Measurements from ENCODE around the gene ADPGK. TPM values are rescaled to one million over a fixed set of nuclear protein-coding genes. Genes with fewer than 3 reads are reported as not detected.
A peak's percentile ranks its signal among the peaks of the same experiment; 100 is the strongest.

The ADPGK gene
- total and polyA plus RNA-seq, 3 experiments from 2014 or later, result 57.8 to 76.1 (median 67.5) TPM

DNA sequence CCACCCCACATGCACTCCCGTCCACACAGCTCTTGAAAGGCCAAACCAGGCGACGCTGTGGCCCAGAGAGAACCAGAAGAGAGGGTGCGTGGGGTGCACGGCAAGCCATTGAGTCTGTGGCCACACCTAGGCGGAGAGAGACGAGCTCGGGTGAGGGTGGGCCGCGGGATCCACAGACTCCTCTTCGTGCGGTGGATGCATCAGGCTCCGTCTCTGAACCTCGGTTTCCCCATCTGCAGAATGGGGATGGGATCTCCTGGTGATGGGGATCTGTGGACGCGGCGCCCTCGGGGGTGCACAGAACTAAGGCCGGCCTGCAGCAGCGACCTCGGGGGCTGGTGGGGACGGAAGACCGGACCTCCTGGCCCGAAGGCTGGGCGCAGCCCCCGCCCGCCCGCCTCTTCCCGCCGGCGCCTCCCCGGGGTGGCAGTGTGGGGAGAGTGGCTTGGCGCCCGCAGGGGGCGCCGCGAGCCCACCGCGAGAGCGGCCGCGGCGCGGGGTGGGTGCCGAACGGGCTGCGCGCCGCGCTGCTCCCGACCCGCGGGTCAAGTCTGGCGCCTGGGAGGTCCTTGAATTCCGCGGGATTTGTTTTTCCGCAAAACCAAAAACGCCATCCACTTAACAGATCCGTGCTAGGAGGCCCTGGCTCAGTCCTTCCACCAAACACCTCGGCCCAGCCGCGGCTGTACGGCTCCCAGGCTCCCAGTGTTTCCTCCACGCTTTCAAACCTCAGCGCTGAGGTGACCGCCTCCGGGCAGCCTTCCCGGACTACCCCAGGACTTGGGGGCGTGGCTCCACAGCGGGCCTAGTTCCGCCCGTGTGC, 13.2 kb upstream of the ADPGK start:
- Histone ChIP-seq H3K4me1 (ENCODE audit: insufficient read depth, low read length) (peaks cover 8% of the 10 kb centered on the region), H3K27me3 (ENCODE audit: insufficient read depth, low read length, poor library complexity, severe bottlenecking) (peaks cover 8% of the 10 kb centered on the region), H3K27ac (ENCODE audit: low read depth, low read length) (no peak overlapping the region), H3K36me3 (ENCODE audit: insufficient read depth, low read length) (no peaks in the 10 kb centered on the region), H3K4me3 (ENCODE audit: low read length) (peak overlapping the region; percentile 71), H3K9me3 (ENCODE audit: low read length) (no peaks in the 10 kb centered on the region)
- Mint-ChIP-seq H3K9me3 (no peaks in the 10 kb centered on the region), H3K4me3 (peak overlapping the region; percentile 77 to 88 (median 80)), H3K27ac (peak overlapping the region in 5 of 8 donors; percentile 22 to 77 (median 68)), H3K27me3 (peaks cover 24 to 47% of the 10 kb centered on the region in 2 donors), H3K36me3 (no peaks in the 10 kb centered on the region), H3K4me1 (peaks cover 10 to 16% (median 11%) of the 10 kb centered on the region in 3 donors)
- DNase-seq, result peak; percentile 28 to 54 (median 35)
- ChIA-PET POLR2A (no interaction called here), CTCF (interaction anchor here (1.0 to 2.7 kb wide), 3 partner anchors 75 to 285 kb away, joined by 3 to 6 read pairs (median 5); no protein-coding TSS in a partner anchor)

- no peaks in the 10 kb centered on the region for H3K36me3 ChIP-seq (ENCODE audit: insufficient read depth, low read length)
- ChIA-PET POLR2A (no interaction called here), CTCF (interaction anchor here (1.5 to 2.7 kb wide), 3 partner anchors 61 to 282 kb away, joined by 3 to 6 read pairs (median 5); no protein-coding TSS in a partner anchor)
- Mint-ChIP-seq H3K9me3 (no peaks in the 10 kb centered on the region), H3K27me3 (peaks cover 19 to 42% of the 10 kb centered on the region in 2 donors), H3K4me1 (peaks cover 10 to 16% (median 11%) of the 10 kb centered on the region in 3 donors), H3K27ac (peak overlapping the region in 5 of 8 donors; percentile 22 to 77 (median 68)), H3K4me3 (peak overlapping the region; percentile 77 to 88 (median 80)), H3K36me3 (no peaks in the 10 kb centered on the region)
- no peak overlapping the region for H3K27ac ChIP-seq (ENCODE audit: low read depth, low read length)
- H3K27me3 ChIP-seq (ENCODE audit: insufficient read depth, low read length, poor library complexity, severe bottlenecking), result peaks cover 4% of the 10 kb centered on the region
- DNase-seq, result no peak
- H3K9me3 ChIP-seq (ENCODE audit: low read length), result no peaks in the 10 kb centered on the region
- H3K4me1 ChIP-seq (ENCODE audit: insufficient read depth, low read length), result peaks cover 8% of the 10 kb centered on the region
- peak overlapping the region; percentile 34 for H3K4me3 ChIP-seq (ENCODE audit: low read length)
Observed at GRCh38 chr15:72796210-72796514, 12.6 kb upstream of the ADPGK start.

DNA sequence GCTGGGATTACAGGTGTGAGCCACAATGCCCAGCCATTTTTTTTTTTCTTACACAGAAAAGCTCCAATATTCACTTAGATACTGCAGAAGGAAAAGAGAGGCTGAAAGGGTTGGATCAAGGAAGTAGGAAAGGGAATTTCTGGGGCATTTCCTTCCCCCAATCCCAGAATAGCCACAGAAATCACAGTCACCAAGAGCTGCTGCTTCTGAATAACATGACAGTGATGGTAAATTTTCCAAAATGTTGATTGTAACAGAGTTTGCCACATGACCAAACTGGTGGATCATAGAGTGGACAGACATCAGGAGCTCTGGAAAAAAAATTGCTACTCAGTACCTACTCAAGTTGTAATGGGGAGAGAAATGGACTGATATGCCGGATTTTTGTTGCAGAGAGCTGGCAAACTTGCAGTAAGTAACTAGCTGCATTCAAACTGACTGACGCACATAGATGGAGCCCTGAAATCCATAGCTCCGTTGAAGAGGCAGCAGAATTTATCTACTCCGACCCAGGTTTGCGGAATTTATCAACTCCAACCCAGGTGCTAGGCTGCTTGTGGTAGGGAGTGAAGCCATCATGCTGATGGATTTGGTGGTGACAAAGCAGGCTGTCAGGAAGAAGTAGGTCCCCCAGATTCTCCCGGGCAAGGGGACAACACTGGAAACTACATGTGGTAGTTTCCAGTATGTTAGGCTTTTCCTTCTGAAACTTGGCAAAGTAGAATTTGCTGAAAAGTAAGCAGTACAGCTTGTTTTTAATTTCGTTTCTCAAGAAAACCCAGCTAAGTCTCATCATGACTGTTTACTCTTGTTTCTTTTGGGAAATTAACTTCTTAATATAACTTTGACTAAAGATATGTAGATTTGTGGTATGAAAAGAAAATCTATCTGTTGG, 10.5 kb upstream of the ADPGK start:
- no peaks in the 10 kb centered on the region for H3K36me3 ChIP-seq (ENCODE audit: insufficient read depth, low read length)
- H3K9me3 ChIP-seq (ENCODE audit: low read length), result no peaks in the 10 kb centered on the region
- no peak overlapping the region for H3K27ac ChIP-seq (ENCODE audit: low read depth, low read length)
- Mint-ChIP-seq H3K4me3 (peak overlapping the region in 1 of 7 donors; percentile 50), H3K36me3 (no peaks in the 10 kb centered on the region), H3K27ac (no peak overlapping the region), H3K4me1 (peaks cover 10 to 16% (median 11%) of the 10 kb centered on the region in 3 donors), H3K9me3 (no peaks in the 10 kb centered on the region), H3K27me3 (peaks cover 12 to 25% of the 10 kb centered on the region in 2 donors)
- H3K4me3 ChIP-seq (ENCODE audit: low read length), result no peak overlapping the region
- H3K27me3 ChIP-seq (ENCODE audit: insufficient read depth, low read length, poor library complexity, severe bottlenecking), result no peaks in the 10 kb centered on the region
- no peak for DNase-seq
- ChIA-PET POLR2A (interaction anchor here (0.7 kb wide), 1 partner anchor 13 kb away, joined by 3 read pairs; no protein-coding TSS in a partner anchor), CTCF (interaction anchor here (1.2 to 2.7 kb wide), 2 partner anchors 10 to 284 kb away, joined by 3 to 5 read pairs; no protein-coding TSS in a partner anchor)
- peaks cover 8% of the 10 kb centered on the region for H3K4me1 ChIP-seq (ENCODE audit: insufficient read depth, low read length)

DNA sequence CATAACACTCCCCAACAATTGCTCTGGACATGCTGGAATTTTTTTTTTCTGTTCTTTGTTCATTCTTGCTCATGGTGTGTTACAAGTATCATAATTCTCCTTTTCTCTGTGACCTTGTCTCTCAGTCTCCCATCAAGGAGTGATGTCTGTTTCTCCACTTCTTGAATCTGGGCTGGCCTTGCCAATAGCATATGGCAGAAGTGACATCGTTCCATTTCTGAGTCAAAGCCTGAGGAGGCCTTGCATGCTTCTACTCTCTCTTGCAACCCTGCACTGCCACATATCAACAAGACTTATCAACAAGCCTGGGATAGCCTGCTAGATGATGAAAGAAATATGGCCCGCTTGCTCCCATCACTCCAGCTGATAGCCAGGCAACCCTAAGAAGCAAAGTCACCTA, 8.9 kb upstream of the ADPGK start:
- Histone ChIP-seq H3K36me3 (ENCODE audit: insufficient read depth, low read length) (no peaks in the 10 kb centered on the region), H3K27me3 (ENCODE audit: insufficient read depth, low read length, poor library complexity, severe bottlenecking) (no peaks in the 10 kb centered on the region), H3K27ac (ENCODE audit: low read depth, low read length) (no peak overlapping the region), H3K4me3 (ENCODE audit: low read length) (no peak overlapping the region), H3K9me3 (ENCODE audit: low read length) (no peaks in the 10 kb centered on the region), H3K4me1 (ENCODE audit: insufficient read depth, low read length) (peaks cover 11% of the 10 kb centered on the region)
- H3K4me3 Mint-ChIP-seq, result no peak overlapping the region
- H3K27ac Mint-ChIP-seq, result no peak overlapping the region
- ChIA-PET CTCF (no interaction called here), POLR2A (no interaction called here)
- H3K4me1 Mint-ChIP-seq, result peaks cover 11 to 13% (median 11%) of the 10 kb centered on the region in 3 donors
- peaks cover 11 to 18% of the 10 kb centered on the region in 2 donors for H3K27me3 Mint-ChIP-seq
- no peaks in the 10 kb centered on the region for H3K9me3 Mint-ChIP-seq
- no peaks in the 10 kb centered on the region for H3K36me3 Mint-ChIP-seq
- DNase-seq, result no peak

DNA sequence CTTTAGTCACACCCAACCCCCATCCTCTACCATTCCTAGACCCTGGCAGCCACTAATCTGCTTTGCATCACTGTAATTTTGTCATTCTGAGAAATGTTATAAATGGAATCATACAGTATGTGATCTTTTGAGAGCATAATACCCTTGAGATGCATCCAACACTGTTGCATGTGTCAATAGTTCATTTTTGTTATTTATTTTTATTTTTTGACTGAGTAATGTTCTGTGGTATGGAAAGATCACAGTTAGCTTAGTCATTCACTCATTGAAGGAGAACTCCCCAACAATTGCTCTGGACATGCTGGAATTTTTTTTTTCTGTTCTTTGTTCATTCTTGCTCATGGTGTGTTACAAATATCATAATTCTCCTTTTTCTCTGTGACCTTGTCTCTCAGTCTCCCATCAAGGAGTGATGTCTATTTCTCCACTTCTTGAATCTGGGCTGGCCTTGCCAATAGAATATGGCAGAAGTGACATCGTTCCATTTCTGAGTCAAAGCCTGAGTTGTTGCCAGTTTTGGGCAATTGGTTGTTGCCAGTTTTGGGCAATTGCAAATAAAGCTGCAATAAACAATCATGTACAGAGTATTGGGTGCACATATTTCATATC, 6.8 kb upstream of the ADPGK start:
- Mint-ChIP-seq H3K4me1 (peaks cover 15 to 23% (median 20%) of the 10 kb centered on the region in 3 donors), H3K36me3 (no peaks in the 10 kb centered on the region), H3K9me3 (no peaks in the 10 kb centered on the region), H3K27ac (no peak overlapping the region), H3K4me3 (no peak overlapping the region), H3K27me3 (peaks cover 7 to 11% of the 10 kb centered on the region in 2 donors)
- no peak overlapping the region for H3K27ac ChIP-seq (ENCODE audit: low read depth, low read length)
- H3K27me3 ChIP-seq (ENCODE audit: insufficient read depth, low read length, poor library complexity, severe bottlenecking), result no peaks in the 10 kb centered on the region
- no peak overlapping the region for H3K4me3 ChIP-seq (ENCODE audit: low read length)
- no peaks in the 10 kb centered on the region for H3K9me3 ChIP-seq (ENCODE audit: low read length)
- H3K36me3 ChIP-seq (ENCODE audit: insufficient read depth, low read length), result no peaks in the 10 kb centered on the region
- DNase-seq, result no peak
- peaks cover 13% of the 10 kb centered on the region for H3K4me1 ChIP-seq (ENCODE audit: insufficient read depth, low read length)
- ChIA-PET CTCF (no interaction called here), POLR2A (no interaction called here)

- Histone ChIP-seq H3K4me3 (ENCODE audit: low read length) (no peak overlapping the region), H3K9me3 (ENCODE audit: low read length) (no peaks in the 10 kb centered on the region), H3K27ac (ENCODE audit: low read depth, low read length) (no peak overlapping the region), H3K36me3 (ENCODE audit: insufficient read depth, low read length) (no peaks in the 10 kb centered on the region), H3K4me1 (ENCODE audit: insufficient read depth, low read length) (peaks cover 24% of the 10 kb centered on the region), H3K27me3 (ENCODE audit: insufficient read depth, low read length, poor library complexity, severe bottlenecking) (no peaks in the 10 kb centered on the region)
- ChIA-PET CTCF (no interaction called here), POLR2A (no interaction called here)
- H3K9me3 Mint-ChIP-seq, result no peaks in the 10 kb centered on the region
- H3K36me3 Mint-ChIP-seq, result peaks cover 0 to 9% (median 0%) of the 10 kb centered on the region in 3 donors
- no peak for DNase-seq
- no peak overlapping the region for H3K4me3 Mint-ChIP-seq
- H3K27me3 Mint-ChIP-seq, result peaks cover 2 to 3% of the 10 kb centered on the region in 2 donors
- peaks cover 31 to 44% (median 40%) of the 10 kb centered on the region in 3 donors for H3K4me1 Mint-ChIP-seq
- H3K27ac Mint-ChIP-seq, result peak overlapping the region in 6 of 8 donors; percentile 20 to 99 (median 62)
Observed at GRCh38 chr15:72787526-72787925, 4.0 kb upstream of the ADPGK start.

DNA sequence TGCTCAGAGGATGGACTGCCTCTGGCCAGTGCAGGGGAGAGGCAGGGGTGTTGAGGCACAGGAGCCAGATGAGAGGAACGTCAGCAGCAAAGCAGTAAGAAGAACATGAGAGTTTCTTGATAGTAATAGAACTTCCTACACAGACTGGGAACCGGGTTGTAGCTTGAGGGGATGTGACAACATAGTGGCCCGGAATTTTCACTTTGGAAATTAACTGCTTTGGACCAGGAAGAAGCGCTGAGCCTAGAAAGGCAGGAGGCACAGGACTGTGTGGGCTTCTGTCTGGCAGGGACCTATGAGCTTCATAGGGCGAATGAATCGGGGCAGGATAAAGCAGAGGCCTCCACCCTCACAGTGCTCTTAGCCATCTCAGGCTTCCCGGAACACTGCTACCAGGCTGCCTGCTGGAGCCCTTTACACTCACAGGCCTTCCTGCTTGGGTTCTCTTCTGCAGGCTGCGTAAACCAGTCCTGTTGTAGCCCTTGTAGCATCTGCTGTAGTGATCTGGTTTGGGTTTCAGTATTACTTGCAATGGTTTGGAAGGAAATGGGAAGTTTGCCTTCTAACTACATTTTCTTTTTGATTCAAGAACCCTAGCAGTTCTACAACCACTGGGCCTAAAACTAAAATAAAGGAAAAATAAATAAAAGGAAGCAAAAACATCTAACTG, 3.3 kb upstream of the ADPGK start:
- H3K27ac ChIP-seq (ENCODE audit: low read depth, low read length), result no peak overlapping the region
- Mint-ChIP-seq H3K36me3 (peaks cover 0 to 9% (median 0%) of the 10 kb centered on the region in 3 donors), H3K9me3 (no peaks in the 10 kb centered on the region), H3K27me3 (no peaks in the 10 kb centered on the region), H3K4me3 (peak overlapping the region in 4 of 7 donors; percentile 6 to 20 (median 14)), H3K4me1 (peaks cover 37 to 49% (median 43%) of the 10 kb centered on the region in 3 donors), H3K27ac (peak overlapping the region; percentile 9 to 99 (median 98))
- no peaks in the 10 kb centered on the region for H3K36me3 ChIP-seq (ENCODE audit: insufficient read depth, low read length)
- H3K9me3 ChIP-seq (ENCODE audit: low read length), result no peaks in the 10 kb centered on the region
- peaks cover 31% of the 10 kb centered on the region for H3K4me1 ChIP-seq (ENCODE audit: insufficient read depth, low read length)
- no peak for DNase-seq
- CTCF ChIA-PET, result no interaction called here
- no peaks in the 10 kb centered on the region for H3K27me3 ChIP-seq (ENCODE audit: insufficient read depth, low read length, poor library complexity, severe bottlenecking)
- no peak overlapping the region for H3K4me3 ChIP-seq (ENCODE audit: low read length)
- POLR2A ChIA-PET, result no interaction called here
